HG02938 (cell line): Measurements from ENCODE around the gene GNE.
"Not testable (repeated sequence)": the region's sequence is repeated elsewhere in the genome, so short reads cannot be mapped to it uniquely, and the experiment has no call there.

Experiments used
- ATAC-seq: cut with Tn5 transposase; IDR thresholded peaks from one replicate; pipeline ENCODE4 v1.9.1; 2021; ENCODE audit warnings: mild to moderate bottlenecking, moderate library complexity; ENCODE audit not compliant: unreplicated experiment

The GNE gene, protein sequence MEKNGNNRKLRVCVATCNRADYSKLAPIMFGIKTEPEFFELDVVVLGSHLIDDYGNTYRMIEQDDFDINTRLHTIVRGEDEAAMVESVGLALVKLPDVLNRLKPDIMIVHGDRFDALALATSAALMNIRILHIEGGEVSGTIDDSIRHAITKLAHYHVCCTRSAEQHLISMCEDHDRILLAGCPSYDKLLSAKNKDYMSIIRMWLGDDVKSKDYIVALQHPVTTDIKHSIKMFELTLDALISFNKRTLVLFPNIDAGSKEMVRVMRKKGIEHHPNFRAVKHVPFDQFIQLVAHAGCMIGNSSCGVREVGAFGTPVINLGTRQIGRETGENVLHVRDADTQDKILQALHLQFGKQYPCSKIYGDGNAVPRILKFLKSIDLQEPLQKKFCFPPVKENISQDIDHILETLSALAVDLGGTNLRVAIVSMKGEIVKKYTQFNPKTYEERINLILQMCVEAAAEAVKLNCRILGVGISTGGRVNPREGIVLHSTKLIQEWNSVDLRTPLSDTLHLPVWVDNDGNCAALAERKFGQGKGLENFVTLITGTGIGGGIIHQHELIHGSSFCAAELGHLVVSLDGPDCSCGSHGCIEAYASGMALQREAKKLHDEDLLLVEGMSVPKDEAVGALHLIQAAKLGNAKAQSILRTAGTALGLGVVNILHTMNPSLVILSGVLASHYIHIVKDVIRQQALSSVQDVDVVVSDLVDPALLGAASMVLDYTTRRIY

DNA sequence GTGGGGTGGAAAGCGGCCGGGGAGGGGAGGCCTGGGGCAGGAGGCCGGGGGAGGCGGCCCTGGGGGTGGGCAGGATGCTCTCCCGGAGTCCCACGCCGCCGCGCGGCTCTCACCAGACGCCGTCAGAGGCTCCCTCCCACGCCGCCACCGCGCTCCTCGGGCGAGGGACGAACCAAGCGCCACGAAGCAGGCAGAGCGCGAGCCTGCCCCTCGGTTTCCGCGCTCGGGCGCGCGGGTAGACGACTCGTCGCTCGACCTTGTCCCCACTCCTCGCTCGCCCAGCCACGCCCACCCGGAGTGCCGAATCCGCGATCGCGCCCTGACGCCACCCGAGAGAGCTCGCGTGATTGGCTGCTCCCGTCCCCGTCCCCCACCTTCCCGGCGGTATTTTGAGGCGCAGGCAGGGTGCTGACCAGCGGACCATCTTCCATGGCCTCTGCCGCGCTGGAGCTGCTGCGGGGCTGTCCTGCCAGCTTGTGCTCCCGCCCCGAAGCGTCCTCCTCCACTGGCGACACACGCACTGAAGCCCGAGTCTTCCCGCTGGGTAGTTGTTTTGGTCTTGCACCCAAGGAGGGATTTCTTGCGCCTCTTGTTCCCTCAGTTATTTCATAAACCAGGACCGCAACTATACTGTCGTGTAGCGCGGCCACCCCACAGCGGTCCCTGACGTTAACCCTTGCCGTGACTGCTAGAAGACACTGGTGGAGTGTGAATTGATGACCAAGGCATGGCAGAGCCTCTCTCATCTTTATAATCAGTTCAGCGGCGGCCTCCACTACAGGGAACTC is at the start of gene GNE:
TSS of gene GNE (minus strand) at position 241 of the 788 bp plus-strand sequence. CDS start 9,093 bp downstream, outside the sequence.
- peak; percentile 89 for ATAC-seq

DNA sequence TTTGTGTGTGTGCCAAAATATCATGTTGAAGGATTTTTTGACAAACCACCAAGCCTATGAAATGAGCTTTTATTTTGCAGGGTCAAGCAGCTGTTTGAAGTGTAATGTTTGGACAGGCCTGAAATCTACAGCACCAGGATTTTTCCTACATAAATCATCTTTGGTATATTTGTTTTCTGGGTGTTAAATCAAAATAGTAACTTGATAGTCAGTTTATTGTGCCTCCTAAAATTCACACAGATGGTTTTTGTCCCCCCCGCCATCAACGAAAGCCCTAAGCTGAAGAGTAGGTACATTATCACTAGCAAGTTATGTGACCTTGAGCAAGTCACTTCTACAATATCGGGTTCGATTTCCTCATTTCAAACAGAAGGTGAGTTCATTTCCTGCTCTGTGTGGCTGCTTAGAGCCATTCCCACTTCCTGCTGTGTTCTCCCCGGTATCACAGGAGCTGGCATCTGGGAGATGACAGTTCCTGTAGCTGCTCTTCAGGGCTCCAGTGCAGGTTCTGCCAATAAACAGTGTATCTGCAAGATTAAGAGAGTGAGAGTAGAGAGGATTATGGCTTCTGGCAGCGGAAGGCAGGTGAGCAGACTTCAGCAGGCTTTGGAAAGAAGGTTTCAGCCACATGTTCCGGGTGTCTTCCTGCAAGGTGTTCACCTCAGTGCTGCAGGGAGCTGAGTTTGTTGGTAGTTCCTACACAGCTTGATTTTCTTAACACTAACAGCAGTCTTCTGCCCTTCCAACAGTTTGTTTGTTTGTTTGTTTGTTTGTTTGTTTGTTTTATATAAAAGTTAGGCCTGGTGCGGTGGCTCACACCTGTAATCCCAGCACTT is 48.4 kb upstream of the GNE start:
- ATAC-seq = no peak

DNA sequence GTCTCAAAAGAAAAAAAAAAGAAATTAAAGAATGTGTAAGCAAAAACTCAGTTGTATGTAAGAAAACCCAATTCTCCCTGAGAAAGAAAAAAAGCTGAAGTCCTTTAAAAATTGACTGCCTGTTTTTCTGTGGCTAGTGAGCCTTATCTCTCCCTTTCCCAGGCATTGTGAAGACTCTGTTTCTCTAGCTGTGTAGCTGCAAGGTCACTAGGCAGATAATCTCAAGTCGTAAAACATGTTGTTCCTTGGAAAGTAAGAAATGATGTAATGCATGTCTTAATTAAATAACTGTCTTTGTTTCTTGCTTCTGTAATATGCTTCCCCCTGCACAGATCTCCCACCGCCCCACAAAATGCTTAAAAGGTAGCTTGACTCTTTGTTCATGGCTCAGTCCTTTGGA is 46.1 kb upstream of the GNE start:
- not testable (repeated sequence) for ATAC-seq

DNA sequence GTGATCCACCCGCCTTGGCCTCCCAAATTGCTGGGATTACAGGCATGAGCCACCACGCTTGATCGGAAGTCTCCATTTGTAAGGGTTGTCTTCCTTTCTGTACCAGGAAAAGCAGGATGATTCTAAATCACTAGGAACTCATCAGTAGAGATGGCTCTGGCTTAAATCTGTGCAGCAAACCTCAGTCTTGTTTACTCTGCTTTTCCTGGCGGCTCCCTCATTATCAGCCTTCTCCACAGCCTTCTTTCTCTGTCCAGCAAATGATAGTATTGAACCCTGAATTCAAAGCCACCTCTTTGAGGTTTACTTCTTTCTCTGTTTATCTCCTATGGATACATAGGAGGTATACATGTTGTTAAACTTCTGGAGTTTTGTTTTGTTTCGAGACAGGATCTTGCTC is 43.0 kb upstream of the GNE start:
- ATAC-seq = no peak

DNA sequence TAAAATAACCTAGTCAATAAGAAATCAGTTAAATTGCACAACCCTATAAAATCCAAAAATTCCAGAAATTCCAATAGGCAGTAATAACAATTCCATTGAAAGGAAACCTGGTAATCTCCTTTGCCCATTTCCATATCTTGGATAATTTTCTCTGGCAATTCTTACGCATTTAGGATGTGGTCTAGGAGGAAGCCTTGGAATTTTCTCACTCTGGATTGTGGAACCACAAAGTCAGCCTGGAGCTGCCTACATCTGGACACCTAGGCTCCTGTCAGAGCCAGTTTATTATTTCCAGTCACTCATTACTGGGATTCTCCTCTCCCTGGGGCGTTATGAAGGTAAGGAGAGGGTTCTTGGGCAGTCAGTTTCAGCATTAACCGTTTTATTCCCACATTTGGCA is 40.3 kb upstream of the GNE start:
- ATAC-seq = no peak

DNA sequence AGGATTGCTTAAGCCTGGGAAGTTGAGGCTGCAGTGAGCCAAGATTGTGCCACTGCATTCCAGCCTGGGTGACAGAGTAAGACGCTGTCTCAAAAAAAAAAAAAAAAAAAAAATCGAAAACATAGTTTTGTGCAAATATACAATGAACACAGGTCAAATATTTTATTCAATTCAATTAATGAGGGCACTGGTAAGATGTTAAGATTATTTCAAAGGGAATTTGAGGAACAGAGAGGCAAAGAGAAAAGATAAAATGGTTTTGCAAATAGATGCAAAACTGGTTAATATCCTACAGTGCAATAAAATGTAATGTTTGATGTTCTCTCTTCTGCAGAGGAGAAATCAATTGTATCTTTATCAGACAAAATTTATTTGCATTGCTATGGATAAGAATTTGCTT is 39.5 kb upstream of the GNE start:
- no peak for ATAC-seq

DNA sequence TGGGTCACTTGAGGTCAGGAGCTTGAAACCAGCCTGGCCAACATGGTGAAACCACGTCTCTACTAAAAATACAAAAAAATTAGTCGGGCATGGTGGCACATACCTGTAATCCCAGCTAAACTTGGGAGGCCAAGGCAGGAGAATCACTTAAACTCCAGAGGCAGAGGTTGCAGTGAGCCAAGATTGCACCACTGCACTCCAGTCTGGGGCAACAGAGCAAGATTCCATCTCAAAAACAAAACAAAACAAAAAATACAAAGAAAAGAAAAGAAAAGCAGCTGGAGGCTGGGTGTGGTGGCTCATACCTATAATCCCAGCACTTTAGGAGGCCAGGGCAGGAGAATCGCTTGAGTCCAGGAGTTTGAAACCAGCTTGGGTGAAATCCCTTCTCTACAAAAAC is 36.7 kb upstream of the GNE start:
- not testable (repeated sequence) for ATAC-seq

DNA sequence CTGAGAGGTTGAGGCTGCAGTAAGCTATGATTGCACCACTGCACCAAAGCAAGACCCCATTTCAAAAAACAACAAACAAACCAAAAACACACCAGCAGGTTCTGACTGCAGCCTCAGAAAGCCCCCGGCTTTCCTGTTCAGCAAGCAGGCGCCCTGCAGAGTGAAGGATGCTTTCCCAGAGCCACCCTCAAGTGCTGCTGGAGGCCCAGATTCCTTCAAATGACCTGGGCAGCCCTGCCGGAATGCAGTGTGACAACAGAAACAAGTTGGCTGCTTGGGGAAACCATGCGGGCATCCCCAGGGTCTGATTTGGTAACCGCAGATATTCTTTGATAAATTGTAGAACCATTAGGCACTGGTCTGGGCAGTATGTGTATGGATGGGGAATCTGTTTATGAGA is 35.7 kb upstream of the GNE start:
- ATAC-seq = no peak

DNA sequence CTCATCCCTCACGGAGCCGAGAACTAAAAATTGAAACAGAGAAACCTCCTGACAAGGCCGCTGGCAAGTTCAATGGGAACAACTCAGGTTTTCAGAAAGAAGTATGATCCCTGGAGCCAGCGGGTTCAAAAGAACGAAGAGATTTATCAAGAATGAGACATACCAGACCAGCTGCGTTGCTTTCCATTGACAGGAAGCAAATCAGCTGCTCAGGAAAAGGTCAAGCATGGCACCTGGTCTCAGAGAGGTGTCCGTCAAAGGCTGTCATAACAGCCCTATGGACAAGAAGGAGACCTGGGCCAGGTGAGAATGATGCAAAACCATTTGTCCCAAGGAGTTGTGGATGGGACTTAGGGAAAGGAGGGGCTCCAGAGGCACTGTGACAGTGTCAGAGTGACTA is 34.9 kb upstream of the GNE start:
- no peak for ATAC-seq

DNA sequence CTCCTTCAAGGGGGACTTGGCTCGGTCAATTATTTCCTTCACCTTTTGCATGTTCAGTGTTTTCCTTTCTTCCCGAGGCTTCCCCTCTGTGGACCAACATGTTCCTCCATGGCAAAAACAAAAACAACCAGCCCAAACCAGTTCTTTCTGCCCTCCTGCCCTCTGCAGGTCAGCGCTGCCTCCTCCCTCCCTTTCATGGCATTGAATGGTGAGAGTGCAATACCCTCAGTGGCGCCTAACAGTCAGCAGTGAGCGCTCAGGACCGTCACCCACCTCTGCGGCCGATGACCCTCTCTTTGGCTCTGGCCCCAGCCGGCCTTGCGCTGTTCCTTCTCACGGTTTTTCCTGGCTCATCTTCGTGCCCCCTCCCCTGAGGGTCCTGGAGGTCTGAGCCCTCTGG is 34.4 kb upstream of the GNE start:
- ATAC-seq = no peak

DNA sequence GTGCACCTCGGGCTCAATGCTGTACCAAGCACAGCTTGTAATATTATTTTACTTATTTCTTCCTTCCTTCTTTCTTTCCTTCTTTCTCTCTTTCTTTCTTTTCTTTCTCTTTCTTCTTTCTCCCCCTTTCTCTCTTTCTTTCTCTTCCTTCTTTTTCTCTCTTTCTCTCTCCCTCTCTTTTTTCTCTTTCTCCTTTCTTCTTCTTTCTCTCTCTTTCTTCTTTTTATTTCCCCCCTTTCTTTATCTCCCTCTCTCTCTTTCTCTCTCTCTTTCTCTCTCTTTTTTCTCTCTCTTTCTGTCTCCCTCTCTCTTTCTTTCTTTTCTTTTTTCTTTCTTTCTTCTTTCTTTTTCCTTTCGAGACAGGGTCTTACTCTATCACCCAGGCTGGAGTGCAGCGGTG is 32.7 kb upstream of the GNE start:
- no peak for ATAC-seq

DNA sequence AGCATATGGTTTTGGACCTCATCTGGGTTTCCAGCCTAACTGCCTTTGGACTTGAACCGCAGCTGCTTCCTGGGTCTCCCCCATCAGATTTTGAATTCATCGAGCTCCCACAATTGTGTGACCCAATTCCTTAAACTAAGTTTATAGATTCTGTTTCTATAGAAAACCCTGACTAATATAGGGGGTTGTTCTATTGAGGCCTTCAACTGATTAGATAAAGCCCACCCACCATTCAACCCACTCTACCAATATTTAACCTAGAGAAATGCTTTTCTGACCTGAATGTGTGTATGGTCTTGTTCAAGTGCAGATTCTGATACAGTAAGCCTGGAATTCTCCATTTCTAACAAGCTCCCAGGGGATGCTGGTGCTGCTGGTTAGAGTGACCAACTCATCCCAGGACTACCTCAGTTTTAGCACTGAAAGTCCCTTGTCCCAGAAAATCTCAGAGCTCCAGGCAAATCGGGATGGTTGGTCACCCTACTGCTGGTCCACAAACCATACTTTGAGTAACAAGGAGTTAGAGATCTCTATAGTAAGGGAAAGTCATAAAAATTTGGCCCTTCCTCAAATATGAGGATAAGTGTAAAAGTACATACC is 31.7 kb upstream of the GNE start:
- ATAC-seq = no peak

DNA sequence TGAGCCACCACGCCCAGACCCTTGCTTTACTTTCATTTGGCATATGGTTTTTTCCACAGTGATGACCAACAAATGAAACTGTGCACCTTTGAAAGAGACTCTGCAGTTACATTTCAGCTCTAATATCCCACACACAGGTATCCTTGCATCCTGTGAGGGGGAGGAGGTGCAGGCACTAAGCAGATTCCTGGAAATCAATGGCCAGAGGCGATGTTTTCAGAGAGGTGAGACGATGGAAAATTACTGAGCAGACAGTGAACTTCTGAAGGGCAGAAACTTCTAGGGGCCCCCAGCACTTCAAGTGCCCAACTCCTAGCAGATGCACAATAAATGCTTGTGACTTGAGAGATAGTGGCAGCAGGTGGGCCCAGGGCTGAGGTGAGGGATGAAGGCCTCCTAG is 29.8 kb upstream of the GNE start:
- no peak for ATAC-seq

DNA sequence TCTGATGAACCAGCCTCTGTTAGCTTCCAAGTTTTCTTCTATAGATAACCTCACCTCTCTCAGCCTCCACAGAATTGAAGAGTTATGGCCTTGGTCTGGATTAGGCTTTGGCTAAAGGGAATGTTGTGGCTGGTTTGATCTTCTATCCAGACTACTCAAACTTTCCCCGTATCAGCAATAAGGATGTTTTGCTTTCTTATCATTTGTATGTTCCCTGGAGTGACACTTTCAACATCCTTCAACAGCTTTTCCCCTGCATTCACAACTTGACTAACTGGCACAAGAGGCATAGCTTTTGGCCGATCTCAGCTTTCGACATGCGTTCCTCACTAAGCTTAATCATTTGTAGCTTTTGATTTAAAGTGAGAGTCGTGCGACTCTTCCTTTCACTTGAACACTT is 28.1 kb upstream of the GNE start:
- no peak for ATAC-seq

DNA sequence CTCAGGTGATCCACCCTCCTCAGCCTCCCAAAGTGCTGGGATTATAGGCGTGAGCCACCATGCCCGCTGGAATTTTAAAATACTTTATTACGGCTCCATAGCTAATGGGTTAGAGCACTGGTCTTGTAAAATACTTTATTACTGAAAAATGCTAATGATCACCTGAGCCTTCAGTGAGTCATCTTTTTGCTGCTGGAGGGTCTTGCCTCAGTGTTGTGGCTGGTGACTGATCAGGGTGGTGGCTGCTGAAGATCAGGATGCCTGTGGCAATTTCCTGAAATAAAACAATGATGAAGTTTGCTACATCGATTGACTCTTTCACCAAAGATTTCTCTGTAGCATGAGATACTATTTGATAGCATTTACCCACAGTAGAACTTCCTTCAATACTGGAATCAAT is 26.0 kb upstream of the GNE start:
- no peak for ATAC-seq

DNA sequence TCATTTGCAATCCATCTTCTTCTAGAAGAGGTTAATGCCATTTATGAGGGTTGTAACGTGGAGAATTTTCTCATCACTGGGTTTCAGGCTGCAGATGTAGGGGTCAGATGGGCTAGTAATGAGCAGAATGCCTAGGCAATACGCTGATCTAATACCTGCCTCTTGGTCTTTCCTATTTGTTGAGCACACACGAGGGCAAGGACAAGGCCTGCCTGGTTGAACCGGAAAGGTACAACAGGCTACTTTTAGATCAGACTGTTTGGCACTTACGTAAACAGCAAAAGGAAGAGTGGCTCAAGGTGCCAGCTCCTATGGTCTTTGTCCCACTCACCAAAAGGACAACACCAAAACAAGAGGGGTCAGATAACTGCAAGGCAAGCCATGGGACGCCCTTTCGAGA is 24.0 kb upstream of the GNE start:
- no peak for ATAC-seq

DNA sequence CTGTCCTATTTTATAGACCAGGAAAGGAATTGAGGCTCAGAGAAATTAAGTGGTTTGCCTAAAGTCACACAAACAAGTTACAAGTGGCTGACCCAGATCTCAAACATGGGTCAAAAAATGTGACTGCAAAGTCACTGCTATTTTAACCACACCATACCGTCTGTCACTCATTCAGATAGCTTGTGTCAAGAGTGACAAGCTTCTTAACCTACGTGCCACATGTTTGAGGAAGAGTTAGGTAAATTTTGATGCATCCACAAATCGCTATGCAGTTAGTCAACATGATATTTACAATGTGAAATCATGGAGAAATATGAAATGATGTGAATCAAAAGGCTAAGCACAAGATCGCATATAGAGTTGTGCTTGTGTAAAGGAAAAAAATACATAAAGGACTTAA is 22.7 kb upstream of the GNE start:
- no peak for ATAC-seq

DNA sequence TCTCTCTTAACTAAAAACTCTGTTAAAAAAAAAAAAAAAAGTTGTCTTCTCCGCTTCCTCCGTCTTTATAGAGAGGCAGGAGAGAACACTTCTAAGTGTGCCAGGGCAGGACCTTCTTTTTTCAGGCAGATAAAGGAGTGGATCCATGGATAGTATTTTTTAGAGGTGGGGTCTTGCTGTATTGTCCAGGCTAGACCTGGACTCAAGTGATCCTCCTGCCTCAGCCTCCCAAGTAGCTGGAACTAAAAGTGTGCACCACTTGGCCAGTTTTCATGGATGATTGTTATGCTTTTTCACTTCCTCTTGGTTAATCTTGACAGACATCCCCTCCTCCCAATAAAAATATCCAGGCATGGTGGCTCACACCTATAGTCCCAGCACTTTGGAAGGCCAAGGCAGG is 20.0 kb upstream of the GNE start:
- ATAC-seq = no peak

DNA sequence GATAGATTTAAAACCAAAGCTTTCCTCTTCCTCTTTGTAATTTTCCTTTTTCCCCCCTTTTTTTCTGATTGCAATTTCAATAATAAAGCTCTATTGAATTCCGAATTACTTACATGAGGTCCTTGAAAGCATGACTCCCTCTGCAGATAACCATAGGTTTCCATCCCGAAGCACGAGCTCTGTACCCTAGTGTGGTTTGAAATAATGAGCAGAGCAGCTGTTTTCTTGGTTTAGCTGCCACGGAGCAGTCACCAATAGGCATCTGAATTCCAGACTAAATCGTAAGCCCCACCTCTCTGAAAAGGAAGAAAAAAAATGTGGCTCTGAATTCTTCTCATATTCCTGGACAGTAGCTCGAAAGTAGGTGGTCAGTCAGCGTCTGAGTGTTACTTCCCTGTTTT is 18.5 kb upstream of the GNE start:
- ATAC-seq = no peak

DNA sequence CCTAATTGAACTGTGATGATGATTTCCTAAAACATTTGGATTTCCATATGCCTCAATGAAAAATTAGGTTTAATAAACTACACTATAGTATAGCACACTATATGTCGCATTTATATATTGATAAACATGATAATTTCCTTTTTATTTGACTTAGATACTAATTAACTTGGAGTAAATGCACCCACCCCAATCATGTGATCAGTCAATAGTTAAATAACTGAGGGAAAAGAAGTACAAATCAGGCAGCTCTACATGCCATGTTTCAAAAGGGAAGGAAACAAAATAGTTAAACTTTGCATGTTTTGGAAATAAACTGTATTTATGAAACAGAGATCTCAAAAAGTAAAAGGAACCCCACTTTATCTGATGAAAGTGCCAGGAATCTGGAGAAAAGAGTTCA is 18.0 kb upstream of the GNE start:
- ATAC-seq = no peak
